HG03135 (cell line): ENCODE measurements around the gene GALNT2.
A peak's percentile ranks its signal among the peaks of the same experiment; 100 is the strongest.

Experiments used
- ATAC-seq: cut with Tn5 transposase; IDR thresholded peaks from one replicate; pipeline ENCODE4 v1.9.1; 2021; ENCODE audit warnings: mild to moderate bottlenecking, moderate library complexity; ENCODE audit not compliant: unreplicated experiment

Gene GALNT2

GRCh38 chr1:230066466-230067404 is at the start of gene GALNT2:
TSS of gene GALNT2 (plus strand) at chr1:230067238. CDS start at chr1:230067281, 43 bp downstream.
- peak; percentile 87 for ATAC-seq

GRCh38 chr1:230020451-230020850 is 46.6 kb upstream of the GALNT2 start:
- no peak for ATAC-seq

- ATAC-seq: no peak
Observed at GRCh38 chr1:230022666-230023380, 44.2 kb upstream of the GALNT2 start.

- no peak for ATAC-seq
Observed at GRCh38 chr1:230025686-230026085, 41.4 kb upstream of the GALNT2 start.

GRCh38 chr1:230026139-230026538 is 40.9 kb upstream of the GALNT2 start:
- no peak for ATAC-seq

GRCh38 chr1:230026572-230026971 is 40.5 kb upstream of the GALNT2 start:
- no peak for ATAC-seq

GRCh38 chr1:230028602-230029223 is 38.3 kb upstream of the GALNT2 start:
- no peak for ATAC-seq

- ATAC-seq: no peak
Observed at GRCh38 chr1:230029244-230029941, 37.6 kb upstream of the GALNT2 start.

GRCh38 chr1:230030122-230030821 is 36.8 kb upstream of the GALNT2 start:
- no peak for ATAC-seq

- no peak for ATAC-seq
Observed at GRCh38 chr1:230031131-230031530, 35.9 kb upstream of the GALNT2 start.

- no peak for ATAC-seq
Observed at GRCh38 chr1:230032516-230033281, 34.3 kb upstream of the GALNT2 start.

GRCh38 chr1:230037261-230037660 is 29.8 kb upstream of the GALNT2 start:
- ATAC-seq: no peak

- ATAC-seq: no peak
Observed at GRCh38 chr1:230040440-230040839, 26.6 kb upstream of the GALNT2 start.

GRCh38 chr1:230043081-230043480 is 24.0 kb upstream of the GALNT2 start:
- no peak for ATAC-seq

GRCh38 chr1:230044729-230045128 is 22.3 kb upstream of the GALNT2 start:
- no peak for ATAC-seq

- no peak for ATAC-seq
Observed at GRCh38 chr1:230047114-230047865, 19.7 kb upstream of the GALNT2 start.

- ATAC-seq: no peak
Observed at GRCh38 chr1:230048322-230048721, 18.7 kb upstream of the GALNT2 start.

GRCh38 chr1:230048922-230049321 is 18.1 kb upstream of the GALNT2 start:
- no peak for ATAC-seq

GRCh38 chr1:230049731-230050130 is 17.3 kb upstream of the GALNT2 start:
- no peak for ATAC-seq
